GM10266 (cell line): ENCODE measurements around the gene MACROD2.

Experiments used
- DNase-seq: peaks from one replicate; pipeline ENCODE4 v3.0.0; 2012; ENCODE audit errors: extremely low spot score
- TF ChIP-seq, protein P1 (sequence below): IDR thresholded peaks from 2 replicates; pipeline ENCODE4 v1.5.1; 2012; ENCODE audit warnings: mild to moderate bottlenecking, low read depth; ENCODE audit not compliant: control insufficient read depth, insufficient read depth; ENCODE audit errors: missing control alignments

Gene MACROD2

DNA sequence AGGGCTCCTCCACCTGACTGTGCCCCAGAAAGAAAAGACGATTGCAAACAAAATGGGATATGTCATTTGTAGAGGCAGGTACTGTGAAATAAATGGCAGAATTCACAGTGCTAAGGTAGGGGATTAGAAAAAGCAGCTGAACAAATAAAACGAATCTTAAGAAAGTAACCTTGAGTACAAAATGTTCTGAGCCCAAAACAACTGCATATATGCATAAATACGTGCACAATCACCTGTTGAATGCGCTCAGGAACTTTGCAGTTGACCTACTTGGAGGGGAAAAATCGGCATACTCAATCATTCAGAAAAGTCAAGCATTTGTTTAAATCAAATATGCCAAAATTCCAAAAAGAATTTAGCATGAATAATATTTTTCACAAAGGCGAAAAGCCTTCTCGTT, 1114.2 kb downstream of the MACROD2 start:
- DNase-seq, result no peak
- TF ChIP-seq, protein P1, sequence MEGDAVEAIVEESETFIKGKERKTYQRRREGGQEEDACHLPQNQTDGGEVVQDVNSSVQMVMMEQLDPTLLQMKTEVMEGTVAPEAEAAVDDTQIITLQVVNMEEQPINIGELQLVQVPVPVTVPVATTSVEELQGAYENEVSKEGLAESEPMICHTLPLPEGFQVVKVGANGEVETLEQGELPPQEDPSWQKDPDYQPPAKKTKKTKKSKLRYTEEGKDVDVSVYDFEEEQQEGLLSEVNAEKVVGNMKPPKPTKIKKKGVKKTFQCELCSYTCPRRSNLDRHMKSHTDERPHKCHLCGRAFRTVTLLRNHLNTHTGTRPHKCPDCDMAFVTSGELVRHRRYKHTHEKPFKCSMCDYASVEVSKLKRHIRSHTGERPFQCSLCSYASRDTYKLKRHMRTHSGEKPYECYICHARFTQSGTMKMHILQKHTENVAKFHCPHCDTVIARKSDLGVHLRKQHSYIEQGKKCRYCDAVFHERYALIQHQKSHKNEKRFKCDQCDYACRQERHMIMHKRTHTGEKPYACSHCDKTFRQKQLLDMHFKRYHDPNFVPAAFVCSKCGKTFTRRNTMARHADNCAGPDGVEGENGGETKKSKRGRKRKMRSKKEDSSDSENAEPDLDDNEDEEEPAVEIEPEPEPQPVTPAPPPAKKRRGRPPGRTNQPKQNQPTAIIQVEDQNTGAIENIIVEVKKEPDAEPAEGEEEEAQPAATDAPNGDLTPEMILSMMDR, result no peak

- TF ChIP-seq, protein P1, result no peak
- DNase-seq, result no peak
Measured at GRCh38 chr20:15111654-15112053, 1116.3 kb downstream of the MACROD2 start.

GRCh38 chr20:15113144-15113773, 1117.9 kb downstream of the MACROD2 start:
- TF ChIP-seq, protein P1, result no peak
- no peak for DNase-seq

- DNase-seq, result no peak
- TF ChIP-seq, protein P1, result no peak
Measured at GRCh38 chr20:15119852-15120487, 1124.7 kb downstream of the MACROD2 start.

DNA sequence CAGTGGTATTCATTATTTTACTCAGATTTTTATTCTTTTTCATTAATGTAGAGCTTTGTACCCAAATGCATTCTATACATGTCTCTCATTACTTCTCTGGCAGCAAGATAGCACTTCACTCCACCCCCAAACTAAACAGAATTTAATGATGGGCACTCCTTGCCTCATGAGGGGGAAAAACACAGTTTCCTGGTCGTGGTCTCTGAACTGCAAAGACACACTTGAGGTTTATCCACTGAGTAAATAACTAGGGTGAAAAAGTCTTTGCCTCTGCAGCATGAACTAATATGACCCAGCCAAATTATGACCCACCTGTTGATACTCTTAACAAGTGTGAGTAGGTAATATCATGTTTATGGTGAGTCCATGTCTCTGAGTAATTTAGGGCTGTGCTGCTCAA, 1127.3 kb downstream of the MACROD2 start:
- TF ChIP-seq, protein P1, result no peak
- no peak for DNase-seq

DNA sequence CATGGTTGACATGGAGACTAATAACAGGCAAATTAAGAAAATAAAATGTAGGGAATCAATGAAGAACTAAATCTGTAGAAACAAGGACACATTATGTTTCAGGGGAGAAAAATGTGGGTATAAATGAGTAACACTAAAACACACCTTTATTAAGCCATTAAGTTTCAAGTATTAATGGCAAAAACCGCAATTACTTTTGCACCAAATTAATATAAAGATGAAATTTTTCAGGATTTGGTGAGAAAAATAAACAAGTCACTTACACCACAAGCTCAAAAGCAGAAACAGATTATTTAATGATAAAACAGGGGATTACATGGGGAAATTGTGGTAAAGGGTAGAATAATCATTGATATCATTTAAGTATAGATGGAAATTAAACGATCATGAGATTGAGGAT, 1135.9 kb downstream of the MACROD2 start:
- TF ChIP-seq, protein P1, result no peak
- no peak for DNase-seq

GRCh38 chr20:15138548-15139126, 1143.3 kb downstream of the MACROD2 start:
- no peak for DNase-seq
- TF ChIP-seq, protein P1, result no peak
